GM21737 (cell line): ENCODE data around the gene SPTB.

Source experiments
- ATAC-seq: cut with Tn5 transposase; IDR thresholded peaks from one replicate; pipeline ENCODE4 v1.9.1; 2021; ENCODE audit warnings: mild to moderate bottlenecking, moderate library complexity; ENCODE audit not compliant: unreplicated experiment

SPTB gene

GRCh38 chr14:64769096-64770020, 110.3 kb downstream of the SPTB start:
- ATAC-seq: no peak

- no peak for ATAC-seq
These were observed 111.2 kb downstream of the SPTB start for GRCh38 chr14:64768401-64769095.

- no peak for ATAC-seq
These were observed 112.3 kb downstream of the SPTB start for GRCh38 chr14:64767215-64767964.

- no peak for ATAC-seq
These were observed 113.1 kb downstream of the SPTB start for GRCh38 chr14:64766430-64767151.

GRCh38 chr14:64765740-64766302, 113.9 kb downstream of the SPTB start:
- ATAC-seq: no peak

GRCh38 chr14:64764641-64765520, 114.8 kb downstream of the SPTB start:
- ATAC-seq: no peak

- no peak for ATAC-seq
These were observed 115.7 kb downstream of the SPTB start for GRCh38 chr14:64763801-64764621.

- ATAC-seq: no peak
These were observed 116.5 kb downstream of the SPTB start for GRCh38 chr14:64763085-64763782.

- no peak for ATAC-seq
These were observed 117.4 kb downstream of the SPTB start for GRCh38 chr14:64762044-64763034.

- ATAC-seq: no peak
These were observed 118.2 kb downstream of the SPTB start for GRCh38 chr14:64761441-64762043.

GRCh38 chr14:64760916-64761315, 118.8 kb downstream of the SPTB start:
- no peak for ATAC-seq

- no peak for ATAC-seq
These were observed 119.5 kb downstream of the SPTB start for GRCh38 chr14:64760146-64760755.

GRCh38 chr14:64759555-64759938, 120.2 kb downstream of the SPTB start:
- no peak for ATAC-seq

- no peak for ATAC-seq
These were observed 120.8 kb downstream of the SPTB start for GRCh38 chr14:64758691-64759554.

GRCh38 chr14:64758025-64758521, 121.6 kb downstream of the SPTB start:
- ATAC-seq: no peak
